ENCODE results near the gene COL4A1.

DNA sequence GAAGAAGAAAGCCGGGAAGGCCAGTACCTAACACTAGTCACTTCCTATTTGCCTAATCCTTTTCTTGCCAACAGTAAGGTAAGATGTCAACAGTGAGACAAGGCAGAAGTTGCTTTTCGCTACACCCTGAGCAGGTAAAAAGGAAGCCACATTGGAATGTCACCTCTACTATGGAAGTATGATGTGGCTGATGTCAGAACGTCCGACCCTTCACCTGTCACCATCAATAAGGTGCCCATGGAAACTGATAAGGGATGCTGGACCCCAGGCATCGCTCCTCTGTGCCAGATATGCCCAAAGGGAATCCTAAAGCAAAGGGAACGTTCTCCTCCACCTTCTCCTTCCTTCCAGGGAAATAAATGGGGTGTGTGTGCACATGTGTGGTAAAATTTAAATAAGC is 34.3 kb downstream of the COL4A1 start:
- no peak for TF ChIP-seq EZH2 (IDR thresholded peaks at IDR 0.05)
- TF ChIP-seq, protein P1, sequence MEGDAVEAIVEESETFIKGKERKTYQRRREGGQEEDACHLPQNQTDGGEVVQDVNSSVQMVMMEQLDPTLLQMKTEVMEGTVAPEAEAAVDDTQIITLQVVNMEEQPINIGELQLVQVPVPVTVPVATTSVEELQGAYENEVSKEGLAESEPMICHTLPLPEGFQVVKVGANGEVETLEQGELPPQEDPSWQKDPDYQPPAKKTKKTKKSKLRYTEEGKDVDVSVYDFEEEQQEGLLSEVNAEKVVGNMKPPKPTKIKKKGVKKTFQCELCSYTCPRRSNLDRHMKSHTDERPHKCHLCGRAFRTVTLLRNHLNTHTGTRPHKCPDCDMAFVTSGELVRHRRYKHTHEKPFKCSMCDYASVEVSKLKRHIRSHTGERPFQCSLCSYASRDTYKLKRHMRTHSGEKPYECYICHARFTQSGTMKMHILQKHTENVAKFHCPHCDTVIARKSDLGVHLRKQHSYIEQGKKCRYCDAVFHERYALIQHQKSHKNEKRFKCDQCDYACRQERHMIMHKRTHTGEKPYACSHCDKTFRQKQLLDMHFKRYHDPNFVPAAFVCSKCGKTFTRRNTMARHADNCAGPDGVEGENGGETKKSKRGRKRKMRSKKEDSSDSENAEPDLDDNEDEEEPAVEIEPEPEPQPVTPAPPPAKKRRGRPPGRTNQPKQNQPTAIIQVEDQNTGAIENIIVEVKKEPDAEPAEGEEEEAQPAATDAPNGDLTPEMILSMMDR (IDR thresholded peaks at IDR 0.05) = no peak

Measured in neural progenitor cell (in vitro differentiated cells).